ES-I3 (cell line): ENCODE data around the gene SUFU.

Experiments
- H3K36me3 ChIP-seq: 2 replicates; pipeline ENCODE4 v1.6.1; 2013; ENCODE audit warnings: mild to moderate bottlenecking, low read length, control low read depth, moderate library complexity; ENCODE audit not compliant: insufficient read depth
- H3K4me1 ChIP-seq: 2 replicates; pipeline ENCODE4 v1.6.1; 2013; ENCODE audit warnings: mild to moderate bottlenecking, control low read depth, low read length; ENCODE audit not compliant: insufficient read depth
- H3K9ac ChIP-seq: 2 replicates; pipeline ENCODE4 v1.6.1; 2013; ENCODE audit warnings: low read depth, mild to moderate bottlenecking, low read length, moderate library complexity
- H3K9me3 ChIP-seq: 2 replicates; pipeline ENCODE4 v1.6.1; 2013; ENCODE audit warnings: mild to moderate bottlenecking, low read length, moderate library complexity; ENCODE audit not compliant: control insufficient read depth, insufficient read depth

The SUFU gene

DNA sequence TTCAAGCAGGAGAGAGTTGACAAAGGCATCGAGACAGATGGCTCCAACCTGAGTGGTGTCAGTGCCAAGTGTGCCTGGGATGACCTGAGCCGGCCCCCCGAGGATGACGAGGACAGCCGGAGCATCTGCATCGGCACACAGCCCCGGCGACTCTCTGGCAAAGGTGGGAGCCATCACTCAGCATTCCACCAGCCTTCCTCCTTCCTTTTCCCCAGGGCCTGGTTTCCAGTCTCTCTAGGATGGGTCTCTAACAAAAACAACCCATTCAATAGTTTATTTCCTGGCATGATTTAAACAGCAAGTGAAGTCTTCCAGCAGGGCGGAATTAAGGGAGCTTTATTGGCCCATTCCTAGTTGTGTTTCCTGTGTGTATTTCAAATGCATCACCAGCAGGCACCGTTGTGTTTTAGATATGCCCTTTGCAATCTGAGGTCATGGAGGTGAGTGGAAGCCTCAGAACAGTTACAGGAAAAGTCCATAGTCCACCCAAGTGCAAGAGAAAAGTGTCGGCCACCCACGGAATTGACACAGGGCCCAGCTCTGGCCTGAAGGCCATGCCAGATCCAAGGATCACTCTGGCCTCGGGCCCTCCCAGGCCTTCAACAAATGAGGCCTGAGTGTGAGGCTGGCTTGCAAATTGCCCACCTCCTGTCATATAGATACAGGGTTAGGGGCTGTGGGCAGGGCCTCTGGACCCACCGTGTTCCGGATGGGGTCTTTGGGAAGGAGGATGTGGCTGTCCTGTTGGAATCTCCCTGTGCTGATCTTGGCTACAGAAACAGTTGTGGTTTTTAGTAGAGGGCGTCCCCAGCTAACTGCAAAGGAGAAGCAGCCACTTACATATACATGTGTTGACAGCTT is 93.6 kb downstream of the SUFU start:
- H3K4me1 ChIP-seq: peaks cover 11% of the 10 kb centered on the region
- no peak overlapping the region for H3K9ac ChIP-seq
- H3K36me3 ChIP-seq: no peaks in the 10 kb centered on the region; the same call in 1 of the 2 replicates

GRCh38 chr10:102598243-102598642 is 94.5 kb downstream of the SUFU start:
- Histone ChIP-seq H3K9me3 (no peaks in the 10 kb centered on the region), H3K4me1 (peaks cover 11% of the 10 kb centered on the region), H3K9ac (no peak overlapping the region), H3K36me3 (no peaks in the 10 kb centered on the region; the same call in 1 of the 2 replicates)

More for the DNA sequence above, 93.6 kb downstream of the SUFU start:
- H3K9me3 ChIP-seq: no peaks in the 10 kb centered on the region

GRCh38 chr10:102599565-102600327 is 96.0 kb downstream of the SUFU start:
- H3K9ac ChIP-seq: no peak overlapping the region
- no peaks in the 10 kb centered on the region for H3K9me3 ChIP-seq
- H3K4me1 ChIP-seq: peaks cover 23% of the 10 kb centered on the region
- no peaks in the 10 kb centered on the region; the same call in 1 of the 2 replicates for H3K36me3 ChIP-seq

DNA sequence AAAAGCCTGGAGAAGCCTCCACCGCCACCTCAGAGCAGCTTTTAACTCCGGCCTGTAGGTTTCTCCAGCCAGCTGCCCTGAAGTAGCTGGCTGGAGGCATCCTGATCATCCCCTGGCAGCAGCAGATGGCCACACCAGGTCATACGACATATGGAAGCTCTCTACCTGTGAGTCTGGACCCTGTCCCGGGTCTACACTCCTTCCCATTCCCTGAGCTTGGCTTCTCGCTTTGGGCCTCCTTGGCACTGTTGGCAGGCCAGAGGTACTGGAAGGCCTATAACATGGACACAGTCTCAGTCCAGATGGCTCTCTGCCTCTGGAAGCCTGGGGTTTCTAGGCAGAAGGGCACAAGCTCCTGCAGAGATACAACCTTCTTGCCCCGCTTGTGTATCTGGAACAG is 97.0 kb downstream of the SUFU start:
- peaks cover 19% of the 10 kb centered on the region for H3K4me1 ChIP-seq
- no peaks in the 10 kb centered on the region for H3K36me3 ChIP-seq
- H3K9ac ChIP-seq: no peak overlapping the region
- H3K9me3 ChIP-seq: no peaks in the 10 kb centered on the region

GRCh38 chr10:102601639-102602038 is 97.9 kb downstream of the SUFU start:
- H3K36me3 ChIP-seq: no peaks in the 10 kb centered on the region
- H3K4me1 ChIP-seq: peaks cover 13% of the 10 kb centered on the region; the same call in 1 of the 2 replicates
- H3K9ac ChIP-seq: no peak overlapping the region
- no peaks in the 10 kb centered on the region for H3K9me3 ChIP-seq

GRCh38 chr10:102602272-102603045 is 98.7 kb downstream of the SUFU start:
- H3K4me1 ChIP-seq: peaks cover 13% of the 10 kb centered on the region; the same call in 1 of the 2 replicates
- no peak overlapping the region for H3K9ac ChIP-seq
- H3K9me3 ChIP-seq: no peaks in the 10 kb centered on the region
- no peaks in the 10 kb centered on the region for H3K36me3 ChIP-seq

GRCh38 chr10:102603946-102604345 is 100.2 kb downstream of the SUFU start:
- Histone ChIP-seq H3K9ac (no peak overlapping the region), H3K36me3 (no peaks in the 10 kb centered on the region), H3K4me1 (peaks cover 16% of the 10 kb centered on the region; the same call in 1 of the 2 replicates), H3K9me3 (no peaks in the 10 kb centered on the region)

- Histone ChIP-seq H3K36me3 (no peaks in the 10 kb centered on the region), H3K9ac (no peak overlapping the region)
Observed at GRCh38 chr10:102604439-102604841, 100.7 kb downstream of the SUFU start.

DNA sequence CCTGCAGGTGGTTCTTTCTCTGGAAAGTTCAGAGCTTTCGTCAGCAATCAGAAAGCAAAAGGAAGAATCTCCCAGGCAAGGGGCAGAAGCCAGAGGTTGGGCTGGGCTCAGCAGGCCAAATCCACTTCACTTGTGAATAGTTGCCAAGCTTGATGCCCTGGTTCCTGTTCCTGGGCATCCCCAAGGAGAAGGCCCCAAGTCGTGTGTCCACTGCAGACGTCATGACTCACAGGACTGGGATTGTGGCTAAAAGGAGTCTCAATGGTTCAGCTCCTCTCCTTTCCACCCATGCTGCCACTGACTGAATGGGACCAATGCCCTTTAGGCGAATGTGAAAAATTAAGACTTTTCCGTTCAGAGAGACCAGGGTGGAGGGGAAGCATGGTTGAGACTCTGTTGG is 101.9 kb downstream of the SUFU start:
- Histone ChIP-seq H3K36me3 (no peaks in the 10 kb centered on the region), H3K4me1 (peaks cover 16% of the 10 kb centered on the region; the same call in 1 of the 2 replicates), H3K9ac (no peak overlapping the region), H3K9me3 (no peaks in the 10 kb centered on the region)

More at GRCh38 chr10:102604439-102604841, 100.7 kb downstream of the SUFU start:
- H3K9me3 ChIP-seq: no peaks in the 10 kb centered on the region
- H3K4me1 ChIP-seq: peaks cover 16% of the 10 kb centered on the region; the same call in 1 of the 2 replicates

DNA sequence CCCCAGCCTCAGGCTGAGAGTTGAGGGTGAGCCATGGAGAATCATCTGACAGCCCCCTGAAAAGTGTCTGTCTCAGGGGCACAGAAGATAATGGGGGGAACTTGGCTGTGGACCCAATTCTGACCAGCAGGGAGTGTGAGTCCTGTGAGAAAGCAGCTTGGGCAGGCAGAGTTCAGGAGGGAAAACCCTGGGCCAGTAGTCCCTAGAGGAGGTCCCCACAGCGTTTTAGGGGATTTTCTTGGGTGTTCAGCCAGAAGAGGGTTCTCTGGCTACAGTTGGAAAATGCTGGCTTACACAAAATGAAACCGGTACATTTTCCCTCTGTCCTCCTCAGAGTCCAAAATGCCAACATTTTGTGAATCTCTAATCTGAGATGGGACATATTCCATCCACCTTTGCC is 104.7 kb downstream of the SUFU start:
- Histone ChIP-seq H3K9ac (no peak overlapping the region), H3K4me1 (peaks cover 29% of the 10 kb centered on the region)

DNA sequence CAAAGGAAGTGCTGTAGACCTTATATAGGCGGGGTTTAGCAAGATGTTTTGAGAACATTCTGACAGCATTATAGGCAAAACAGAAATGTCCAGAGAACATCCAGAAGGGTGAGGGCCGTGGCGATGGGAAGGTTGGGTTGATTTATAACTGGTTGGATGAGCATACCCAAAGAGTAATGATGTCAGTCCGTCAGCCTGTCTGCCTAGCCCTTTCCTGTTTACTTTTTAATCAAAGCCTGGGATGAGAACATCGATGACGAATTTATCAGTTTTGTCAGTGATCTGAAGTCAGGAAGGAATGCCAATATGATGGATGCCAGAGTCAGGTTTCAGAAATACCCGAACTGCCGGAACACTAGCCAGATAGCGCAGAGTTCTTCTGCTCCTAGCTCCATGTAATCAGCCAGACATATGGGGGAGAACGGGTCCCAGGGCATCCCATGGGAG is 106.7 kb downstream of the SUFU start:
- H3K36me3 ChIP-seq: no peaks in the 10 kb centered on the region
- peaks cover 23% of the 10 kb centered on the region for H3K4me1 ChIP-seq
- H3K9ac ChIP-seq: no peak overlapping the region
- H3K9me3 ChIP-seq: no peaks in the 10 kb centered on the region

More for the DNA sequence above, 104.7 kb downstream of the SUFU start:
- Histone ChIP-seq H3K36me3 (no peaks in the 10 kb centered on the region), H3K9me3 (no peaks in the 10 kb centered on the region)

- Histone ChIP-seq H3K36me3 (no peaks in the 10 kb centered on the region), H3K4me1 (peaks cover 25% of the 10 kb centered on the region), H3K9ac (no peak overlapping the region), H3K9me3 (no peaks in the 10 kb centered on the region)
Observed at GRCh38 chr10:102611514-102612087, 107.8 kb downstream of the SUFU start.

DNA sequence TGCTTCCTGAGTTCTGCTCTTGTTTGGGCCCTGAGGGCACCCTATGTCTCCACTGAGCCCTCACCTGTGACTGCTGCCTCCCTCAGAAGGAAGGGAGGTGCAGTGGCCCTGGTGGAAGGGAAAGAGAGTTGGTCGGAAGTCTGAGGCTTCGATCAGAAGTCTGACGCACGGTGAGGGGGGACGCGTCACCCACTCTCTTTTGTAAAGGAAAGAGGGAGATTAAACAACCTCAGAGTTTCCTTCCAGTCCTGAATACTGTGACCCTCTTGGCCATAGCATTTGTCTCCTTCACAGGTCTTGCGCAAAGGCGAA is 109.1 kb downstream of the SUFU start:
- Histone ChIP-seq H3K36me3 (no peaks in the 10 kb centered on the region), H3K4me1 (peaks cover 26% of the 10 kb centered on the region), H3K9ac (no peak overlapping the region), H3K9me3 (no peaks in the 10 kb centered on the region)

DNA sequence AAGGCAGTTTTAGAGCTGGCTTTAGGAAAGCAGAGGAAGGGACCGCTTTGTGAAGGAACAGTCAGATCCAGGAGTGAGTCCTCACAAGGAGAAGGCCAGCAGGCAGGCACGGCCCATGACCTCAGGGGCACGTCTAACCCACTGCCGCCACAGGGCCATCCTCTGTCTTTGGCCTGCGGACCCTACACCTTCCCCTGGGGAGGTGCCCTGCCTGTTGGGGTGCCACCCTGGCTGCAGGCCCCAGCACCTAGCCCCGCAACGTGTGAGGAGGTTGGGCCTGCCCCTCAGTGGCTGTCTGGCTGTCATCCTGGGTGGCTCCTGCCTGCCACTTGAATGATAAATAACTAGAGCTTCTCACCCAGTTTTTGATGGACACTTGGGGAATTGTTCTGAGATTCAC is 109.5 kb downstream of the SUFU start:
- H3K4me1 ChIP-seq: peaks cover 28% of the 10 kb centered on the region
- no peaks in the 10 kb centered on the region for H3K36me3 ChIP-seq
- H3K9ac ChIP-seq: no peak overlapping the region
- no peaks in the 10 kb centered on the region for H3K9me3 ChIP-seq
